ENCODE results near the gene PPP1R9B. TPM values are rescaled to one million over a fixed set of nuclear protein-coding genes. Genes with fewer than 3 reads are reported as not detected.

The PPP1R9B gene
- total RNA-seq, 1 donor from 2014 or later = 92.6 TPM

- H3K36me3 ChIP-seq = peaks cover 35% of the 10 kb centered on the region
- ATAC-seq (no peak), DNase-seq (peak; percentile 23)
- H3K9me3 ChIP-seq = no peaks in the 10 kb centered on the region
- H3K27ac ChIP-seq = no peak overlapping the region
- no peak overlapping the region for H3K4me3 ChIP-seq
- no peak for TF ChIP-seq CTCF (IDR thresholded peaks at IDR 0.05)
- no peaks in the 10 kb centered on the region for H3K27me3 ChIP-seq (ENCODE audit: low read depth)
- H3K4me1 ChIP-seq = peaks cover 34% of the 10 kb centered on the region
- intact Hi-C loops (cut with DNase I) = no loop called here
Measured at GRCh38 chr17:50099003-50099402, 51.5 kb downstream of the PPP1R9B start.

- ATAC-seq = no peak
- H3K9me3 ChIP-seq = no peaks in the 10 kb centered on the region
- TF ChIP-seq CTCF (IDR thresholded peaks at IDR 0.05) = no peak
- H3K36me3 ChIP-seq = peaks cover 35% of the 10 kb centered on the region
- H3K4me1 ChIP-seq = peaks cover 34% of the 10 kb centered on the region
- no peak overlapping the region for H3K27ac ChIP-seq
- intact Hi-C loops (cut with DNase I) = no loop called here
- H3K27me3 ChIP-seq (ENCODE audit: low read depth) = no peaks in the 10 kb centered on the region
- no peak overlapping the region for H3K4me3 ChIP-seq
- no peak for DNase-seq
Measured at GRCh38 chr17:50098583-50098982, 51.9 kb downstream of the PPP1R9B start.

GRCh38 chr17:50097926-50098325 lies 52.6 kb downstream of the PPP1R9B start:
- DNase-seq = no peak
- intact Hi-C loops (cut with DNase I) = no loop called here
- Histone ChIP-seq H3K9me3 (no peaks in the 10 kb centered on the region), H3K27me3 (ENCODE audit: low read depth) (no peaks in the 10 kb centered on the region), H3K27ac (no peak overlapping the region), H3K4me3 (no peak overlapping the region), H3K36me3 (peaks cover 35% of the 10 kb centered on the region), H3K4me1 (peaks cover 34% of the 10 kb centered on the region)
- no peak for ATAC-seq
- TF ChIP-seq CTCF (IDR thresholded peaks at IDR 0.05) = no peak

GRCh38 chr17:50097455-50097854 lies 53.0 kb downstream of the PPP1R9B start:
- no peaks in the 10 kb centered on the region for H3K9me3 ChIP-seq
- DNase-seq (peak; percentile 28), ATAC-seq (no peak)
- no peak overlapping the region for H3K4me3 ChIP-seq
- H3K27me3 ChIP-seq (ENCODE audit: low read depth) = no peaks in the 10 kb centered on the region
- no peak for TF ChIP-seq CTCF (IDR thresholded peaks at IDR 0.05)
- H3K27ac ChIP-seq = no peak overlapping the region
- peaks cover 35% of the 10 kb centered on the region for H3K36me3 ChIP-seq
- peaks cover 30% of the 10 kb centered on the region for H3K4me1 ChIP-seq
- intact Hi-C loops (cut with DNase I) = no loop called here

- H3K4me3 ChIP-seq = peak overlapping the region; percentile 86
- peaks cover 23% of the 10 kb centered on the region for H3K4me1 ChIP-seq
- intact Hi-C loops (cut with DNase I) = no loop called here
- H3K36me3 ChIP-seq = peaks cover 35% of the 10 kb centered on the region
- DNase-seq (peak; percentile 28), ATAC-seq (no peak)
- no peaks in the 10 kb centered on the region for H3K9me3 ChIP-seq
- TF ChIP-seq CTCF (IDR thresholded peaks at IDR 0.05) = no peak
- H3K27ac ChIP-seq = peak overlapping the region; percentile 81
- H3K27me3 ChIP-seq (ENCODE audit: low read depth) = no peaks in the 10 kb centered on the region
Measured at GRCh38 chr17:50096758-50097157, 53.7 kb downstream of the PPP1R9B start.

GRCh38 chr17:50096092-50096491 lies 54.4 kb downstream of the PPP1R9B start:
- peak; percentile 45 for DNase-seq
- H3K36me3 ChIP-seq = peaks cover 35% of the 10 kb centered on the region
- no peak for TF ChIP-seq CTCF (IDR thresholded peaks at IDR 0.05)
- ATAC-seq = no peak
- H3K4me3 ChIP-seq = peak overlapping the region; percentile 86
- peak overlapping the region; percentile 81 for H3K27ac ChIP-seq
- intact Hi-C loops (cut with DNase I) = no loop called here
- H3K27me3 ChIP-seq (ENCODE audit: low read depth) = no peaks in the 10 kb centered on the region
- no peaks in the 10 kb centered on the region for H3K9me3 ChIP-seq
- H3K4me1 ChIP-seq = peaks cover 17% of the 10 kb centered on the region
